Endothelial cell of umbilical vein (primary cell): ENCODE data around the gene AKT3. TPM values are rescaled to one million over a fixed set of nuclear protein-coding genes. Genes with fewer than 3 reads are reported as not detected.

Source experiments
- BruUV-seq: library from RNA; stranded (reverse); fragments of 400-500 nt; replicated peaks from 2 replicates; lab custom pipeline; 2021; lab: Mats Ljungman, UMichigan
- CTCF ChIA-PET: fragments of 300-600, 350-600 bp; sonication (Branson Sonifier 250); formaldehyde crosslinking; loops from one replicate; lab custom pipeline; 2021; ENCODE audit warnings: antibody characterized with exemption, inconsistent platforms; lab: Charles Lee
- POLR2A ChIA-PET: fragments of 300-600, 350-600 bp; sonication (Branson Sonifier 250); formaldehyde crosslinking; loops from one replicate; lab custom pipeline; 2021; ENCODE audit warnings: antibody characterized with exemption, inconsistent platforms; lab: Charles Lee
- DNase-seq: peaks from one replicate; pipeline ENCODE4 v3.0.0-alpha.2; 2011; ENCODE audit warnings: low read depth, low spot score
- FAIRE-seq: peaks from 2 replicates; lab custom pipeline; 2011; peaks lifted over from hg19 to GRCh38; lab: Jason Lieb, UNC
- H2AFZ ChIP-seq: 2 replicates; pipeline ENCODE4 v1.6.0; 2012; ENCODE audit warnings: low read depth, low read length, control low read depth, inconsistent platforms
- H3K27ac ChIP-seq: 2 replicates; pipeline ENCODE4 v1.5.1; 2011; ENCODE audit warnings: low read depth, mild to moderate bottlenecking, control low read depth, low read length, moderate library complexity; ENCODE audit not compliant: insufficient read depth
- H3K27me3 ChIP-seq, 2 experiments: 2 replicates each; pipeline versions ENCODE4 v1.6.0 to v1.6.1; 2011; ENCODE audit warnings: low read length in 2 of 2, mixed read lengths in 1 of 2; ENCODE audit not compliant: control insufficient read depth in 2 of 2, insufficient read depth in 2 of 2
- H3K36me3 ChIP-seq, 2 experiments: 2 replicates in 1 of 2; 3 replicates in 1 of 2; pipeline ENCODE4 v1.5.1; 2011; ENCODE audit warnings: low read length in 2 of 2, mild to moderate bottlenecking in 1 of 2, moderate library complexity in 1 of 2; ENCODE audit not compliant: control insufficient read depth in 2 of 2, insufficient read depth in 2 of 2; ENCODE audit errors: extremely low read depth in 1 of 2
- H3K4me1 ChIP-seq: 3 replicates; pipeline ENCODE4 v1.5.1; 2011; ENCODE audit warnings: mild to moderate bottlenecking, low read length; ENCODE audit not compliant: control insufficient read depth, insufficient read depth; ENCODE audit errors: extremely low read depth
- H3K4me2 ChIP-seq: 2 replicates; pipeline ENCODE4 v1.6.1; 2011; ENCODE audit warnings: low read length, control low read depth, mixed read lengths; ENCODE audit not compliant: insufficient read depth
- H3K4me3 ChIP-seq, 3 experiments: fragments of 200-600 bp in 1 of 3; sonication (generic), shearing (Covaris generic) in 1 of 3; replicated peaks in 1 of 3; 2 replicates each; pipeline ENCODE4 v1.5.1; 2011 to 2016; ENCODE audit warnings: control low read depth in 3 of 3, low read length in 3 of 3, mild to moderate bottlenecking in 2 of 3, inconsistent platforms in 1 of 3, low read depth in 1 of 3, moderate library complexity in 1 of 3; ENCODE audit not compliant: insufficient read depth in 1 of 3
- H3K79me2 ChIP-seq: 2 replicates; pipeline ENCODE4 v1.6.0; 2012; ENCODE audit warnings: low read length, inconsistent platforms; ENCODE audit not compliant: control insufficient read depth, insufficient read depth
- H3K9ac ChIP-seq: replicated peaks from 2 replicates; pipeline ENCODE3; 2011; ENCODE audit warnings: low read length, control low read depth; ENCODE audit not compliant: insufficient read depth; ENCODE audit errors: extremely low read depth
- H3K9me1 ChIP-seq: replicated peaks from 3 replicates; pipeline ENCODE4 v1.6.0; 2011; ENCODE audit warnings: mild to moderate bottlenecking, low read length; ENCODE audit not compliant: control insufficient read depth, insufficient read depth; ENCODE audit errors: extremely low read depth
- H3K9me3 ChIP-seq: replicated peaks from 2 replicates; pipeline ENCODE4 v1.5.1; 2012; ENCODE audit warnings: low read length, inconsistent platforms; ENCODE audit not compliant: control insufficient read depth, insufficient read depth
- H4K20me1 ChIP-seq: replicated peaks from 2 replicates; pipeline ENCODE3; 2011; ENCODE audit warnings: mild to moderate bottlenecking, low read length; ENCODE audit not compliant: control insufficient read depth, insufficient read depth; ENCODE audit errors: extremely low read depth
- CTCF ChIP-seq, 2 donors: IDR thresholded peaks; 1 replicate in 1 of 2; 2 replicates in 1 of 2; pipeline ENCODE4 v1.5.1; 2011; ENCODE audit warnings: low read length in 2 of 2, mild to moderate bottlenecking in 2 of 2, moderate library complexity in 2 of 2, control low read depth in 1 of 2, inconsistent platforms in 1 of 2, low read depth in 1 of 2; ENCODE audit not compliant: insufficient read depth in 1 of 2; ENCODE audit errors: extremely low read depth in 1 of 2
- EZH2 ChIP-seq: IDR thresholded peaks from 2 replicates; pipeline ENCODE4 v1.6.1; 2012; ENCODE audit warnings: borderline replicate concordance, low read depth, mild to moderate bottlenecking, moderate library complexity, low read length, inconsistent platforms; ENCODE audit not compliant: severe bottlenecking
- FOS ChIP-seq: IDR thresholded peaks from 2 replicates; pipeline ENCODE4 v1.6.1; 2011; ENCODE audit warnings: mild to moderate bottlenecking, low read length, moderate library complexity, borderline replicate concordance; ENCODE audit not compliant: insufficient read depth
- JUN ChIP-seq: IDR thresholded peaks from 2 replicates; pipeline ENCODE4 v1.6.1; 2011; ENCODE audit warnings: borderline replicate concordance, low read depth; ENCODE audit not compliant: insufficient read length, insufficient read depth
- MAX ChIP-seq: IDR thresholded peaks from 2 replicates; pipeline ENCODE4 v1.6.1; 2011; ENCODE audit not compliant: insufficient read depth, insufficient read length
- POLR2A ChIP-seq: IDR thresholded peaks from 2 replicates; pipeline ENCODE4 v1.6.1; 2012; ENCODE audit warnings: low read depth, mild to moderate bottlenecking, control low read depth, low read length
- POLR2AphosphoS5 ChIP-seq: IDR thresholded peaks from 2 replicates; pipeline ENCODE4 v1.6.1; 2012; ENCODE audit warnings: low read depth, mild to moderate bottlenecking, control low read depth, low read length, moderate library complexity; ENCODE audit not compliant: insufficient read depth
- dilution Hi-C: fragments of 300-500 bp; cut with MboI; formaldehyde crosslinking; loops from one replicate; pipeline ENCODE4 v1.15.0; 2019; ENCODE audit warnings: low sequenced_read_pairs; ENCODE audit not compliant: extremely low pct_ligation_motif_present
- intact Hi-C: fragments of 100-400 bp; cut with micrococcal nuclease; formaldehyde crosslinking; loops from one replicate; pipeline ENCODE4 v1.10.0; 2022
- polyA plus RNA-seq, 4 experiments: library from polyadenylated mRNA; depleted of rRNA in 3 of 4; stranded (reverse) in 3 of 4; unstranded in 1 of 4; fragments of >200 nt; gene quantifications; 2 replicates each; pipeline versions ENCODE4 v1.2.1 to v1.2.3, GENCODE V29; 2011 to 2012; ENCODE audit warnings: missing spikeins in 1 of 4
- total RNA-seq: library from RNA; stranded (reverse); gene quantifications from 2 replicates; pipeline ENCODE4 v1.2.3, GENCODE V29; 2021

The AKT3 gene
- total and polyA plus RNA-seq, 2 donors (not counting 3 experiments of a cell fraction or from before 2014, with no cell fraction given), result 20.6 to 97.1 TPM

GRCh38 chr1:243734308-243734695 is 115.7 kb downstream of the AKT3 start:
- Histone ChIP-seq H3K27ac (no peak overlapping the region), H3K4me1 (no peaks in the 10 kb centered on the region), H2AFZ (no peak overlapping the region), H3K79me2 (peaks cover 7% of the 10 kb centered on the region), H3K4me2 (no peak overlapping the region), H4K20me1 (no peaks in the 10 kb centered on the region), H3K27me3 (no peaks in the 10 kb centered on the region), H3K36me3 (no peaks in the 10 kb centered on the region), H3K9me3 (no peaks in the 10 kb centered on the region), H3K9me1 (no peaks in the 10 kb centered on the region), H3K9ac (no peak overlapping the region), H3K4me3 (no peak overlapping the region)
- intact Hi-C loops, result no loop called here
- FAIRE-seq, result no peak
- no TSS peak for BruUV-seq
- TF ChIP-seq POLR2A (no peak), EZH2 (no peak), MAX (no peak), JUN (no peak), FOS (no peak), POLR2AphosphoS5 (no peak)
- ChIA-PET CTCF (interaction anchor here (2.0 kb wide), 1 partner anchor 14 kb away, joined by 8 read pairs; no protein-coding TSS in a partner anchor), POLR2A (no interaction called here)
- no peak for DNase-seq
- dilution Hi-C loops, result no loop called here

GRCh38 chr1:243733670-243734307 is 116.3 kb downstream of the AKT3 start:
- no peak for FAIRE-seq
- POLR2A ChIA-PET, result no interaction called here
- BruUV-seq, result no TSS peak

More at GRCh38 chr1:243733670-243734307, 116.3 kb downstream of the AKT3 start:
- Histone ChIP-seq H3K4me2 (no peak overlapping the region), H3K9ac (no peak overlapping the region), H3K27me3 (no peaks in the 10 kb centered on the region), H3K4me1 (no peaks in the 10 kb centered on the region), H4K20me1 (no peaks in the 10 kb centered on the region), H3K4me3 (no peak overlapping the region), H3K9me3 (no peaks in the 10 kb centered on the region), H3K9me1 (no peaks in the 10 kb centered on the region), H3K36me3 (no peaks in the 10 kb centered on the region), H3K27ac (no peak overlapping the region), H3K79me2 (peaks cover 7% of the 10 kb centered on the region), H2AFZ (no peak overlapping the region)
- no peak for DNase-seq
- dilution Hi-C loops (no loop called here), intact Hi-C loops (no loop called here)
- TF ChIP-seq POLR2A (no peak), POLR2AphosphoS5 (no peak), FOS (no peak), CTCF (IDR thresholded peaks at IDR 0.05; ENCODE audit: extremely low read depth in 1 of 2, insufficient read depth in 1 of 2, low read depth in 1 of 2, low read length in 2 of 2) (no peak)
- CTCF ChIA-PET, result interaction anchor here (0.9 to 2.0 kb wide), 4 partner anchors 9 to 15 kb away, joined by 3 to 8 read pairs (median 4); no protein-coding TSS in a partner anchor
